Measurements from ENCODE around the gene SMIM5. TPM values are rescaled to one million over a fixed set of nuclear protein-coding genes. Genes with fewer than 3 reads are reported as not detected.

SMIM5 gene
- total RNA-seq, 4 donors from 2014 or later, result 3.8 to 6.8 (median 5.0) TPM

- Histone ChIP-seq H3K36me3 (peaks cover 0 to 26% of the 10 kb centered on the region in 2 donors), H3K4me1 (peaks cover 0 to 29% (median 19%) of the 10 kb centered on the region in 3 donors), H3K27me3 (no peaks in the 10 kb centered on the region), H3K27ac (peak overlapping the region; percentile 39 to 84 (median 78)), H3K4me3 (peak overlapping the region in 1 of 2 donors; percentile 45), H3K9me3 (no peaks in the 10 kb centered on the region)
- ATAC-seq, result peak; percentile 71
- TF ChIP-seq EP300 (IDR thresholded peaks at IDR 0.05), result no peak
- TF ChIP-seq CTCF (IDR thresholded peaks at IDR 0.05), result peak in 3 of 4 experiments; percentile 51 to 69 (median 57)
- TF ChIP-seq POLR2A (IDR thresholded peaks at IDR 0.05), result no peak
- no peak for TF ChIP-seq POLR2AphosphoS5 (IDR thresholded peaks at IDR 0.05)
- no CpG with 5 or more reads among the region's 27 CpGs for WGBS, 2 donors (ENCODE audit: low coverage in 1 of 2)
These were observed 497 bp downstream of the SMIM5 start for GRCh38 chr17:75633486-75634375.

- Histone ChIP-seq H3K4me1 (peaks cover 0 to 29% (median 19%) of the 10 kb centered on the region in 3 donors), H3K4me3 (peak overlapping the region in 1 of 2 donors; percentile 45)
These were observed 1.1 kb downstream of the SMIM5 start for GRCh38 chr17:75634376-75634740.

GRCh38 chr17:75634754-75635609, 1.7 kb downstream of the SMIM5 start:
- H3K27me3 ChIP-seq, result no peaks in the 10 kb centered on the region
- H3K4me1 ChIP-seq, result peaks cover 0 to 29% (median 19%) of the 10 kb centered on the region in 3 donors
- H3K27ac ChIP-seq, result peak overlapping the region in 3 of 4 donors; percentile 76 to 84 (median 80)
- no peaks in the 10 kb centered on the region for H3K9me3 ChIP-seq
- TF ChIP-seq POLR2A (IDR thresholded peaks at IDR 0.05) (no peak), CTCF (IDR thresholded peaks at IDR 0.05) (no peak), EP300 (IDR thresholded peaks at IDR 0.05) (no peak), POLR2AphosphoS5 (IDR thresholded peaks at IDR 0.05) (no peak)
- peak overlapping the region in 1 of 2 donors; percentile 45 for H3K4me3 ChIP-seq
- ATAC-seq, result no peak
- peaks cover 0 to 34% of the 10 kb centered on the region in 2 donors for H3K36me3 ChIP-seq
- WGBS, 2 donors (ENCODE audit: low coverage in 1 of 2), result 100% methylated on average over 1 of the region's 20 CpGs; no CpG with 5 or more reads in 1 of the 2 donors

More at GRCh38 chr17:75634376-75634740, 1.1 kb downstream of the SMIM5 start:
- WGBS, 2 donors (ENCODE audit: low coverage in 1 of 2), result no CpG with 5 or more reads among the region's 9 CpGs
- TF ChIP-seq EP300 (IDR thresholded peaks at IDR 0.05) (no peak), POLR2A (IDR thresholded peaks at IDR 0.05) (no peak)
- ATAC-seq, result no peak
- H3K27me3 ChIP-seq, result no peaks in the 10 kb centered on the region
- no peaks in the 10 kb centered on the region for H3K9me3 ChIP-seq
- H3K36me3 ChIP-seq, result peaks cover 0 to 32% of the 10 kb centered on the region in 2 donors
- H3K27ac ChIP-seq, result peak overlapping the region in 3 of 4 donors; percentile 76 to 84 (median 80)

GRCh38 chr17:75635610-75636202, 2.5 kb downstream of the SMIM5 start:
- H3K4me3 ChIP-seq, result peak overlapping the region in 1 of 2 donors; percentile 45
- 55 to 60% methylated on average over 1 to 2 of the region's 16 CpGs for WGBS, 2 donors (ENCODE audit: low coverage in 1 of 2)

GRCh38 chr17:75636381-75637142, 3.3 kb downstream of the SMIM5 start:
- peaks cover 0 to 36% of the 10 kb centered on the region in 2 donors for H3K36me3 ChIP-seq
- WGBS, 2 donors (ENCODE audit: low coverage in 1 of 2), result 95% methylated on average over 8 of the region's 19 CpGs; no CpG with 5 or more reads in 1 of the 2 donors
- H3K4me3 ChIP-seq, result peak overlapping the region in 1 of 2 donors; percentile 7
- no peak for ATAC-seq
- peaks cover 0 to 29% (median 19%) of the 10 kb centered on the region in 3 donors for H3K4me1 ChIP-seq
- peak overlapping the region in 2 of 4 donors; percentile 27 to 80 for H3K27ac ChIP-seq
- no peaks in the 10 kb centered on the region for H3K9me3 ChIP-seq
- H3K27me3 ChIP-seq, result no peaks in the 10 kb centered on the region
- TF ChIP-seq EP300 (IDR thresholded peaks at IDR 0.05) (no peak), POLR2A (IDR thresholded peaks at IDR 0.05) (no peak), POLR2AphosphoS5 (IDR thresholded peaks at IDR 0.05) (no peak), CTCF (IDR thresholded peaks at IDR 0.05) (no peak)

More at GRCh38 chr17:75635610-75636202, 2.5 kb downstream of the SMIM5 start:
- ATAC-seq, result no peak
- no peak for TF ChIP-seq POLR2AphosphoS5 (IDR thresholded peaks at IDR 0.05)
- Histone ChIP-seq H3K27me3 (no peaks in the 10 kb centered on the region), H3K9me3 (no peaks in the 10 kb centered on the region), H3K4me1 (peaks cover 0 to 29% (median 19%) of the 10 kb centered on the region in 3 donors), H3K36me3 (peaks cover 0 to 35% of the 10 kb centered on the region in 2 donors), H3K27ac (peak overlapping the region in 2 of 4 donors; percentile 35 to 80)

Data from gastroesophageal sphincter (tissue), 4 donors.